Measurements from ENCODE around the gene TUBGCP5. TPM values are rescaled to one million over a fixed set of nuclear protein-coding genes. Genes with fewer than 3 reads are reported as not detected.

The TUBGCP5 gene
- total and polyA plus RNA-seq, 2 donors (not counting 3 experiments of a cell fraction or from before 2014, with no cell fraction given), result 6.7 to 18.6 TPM

DNA sequence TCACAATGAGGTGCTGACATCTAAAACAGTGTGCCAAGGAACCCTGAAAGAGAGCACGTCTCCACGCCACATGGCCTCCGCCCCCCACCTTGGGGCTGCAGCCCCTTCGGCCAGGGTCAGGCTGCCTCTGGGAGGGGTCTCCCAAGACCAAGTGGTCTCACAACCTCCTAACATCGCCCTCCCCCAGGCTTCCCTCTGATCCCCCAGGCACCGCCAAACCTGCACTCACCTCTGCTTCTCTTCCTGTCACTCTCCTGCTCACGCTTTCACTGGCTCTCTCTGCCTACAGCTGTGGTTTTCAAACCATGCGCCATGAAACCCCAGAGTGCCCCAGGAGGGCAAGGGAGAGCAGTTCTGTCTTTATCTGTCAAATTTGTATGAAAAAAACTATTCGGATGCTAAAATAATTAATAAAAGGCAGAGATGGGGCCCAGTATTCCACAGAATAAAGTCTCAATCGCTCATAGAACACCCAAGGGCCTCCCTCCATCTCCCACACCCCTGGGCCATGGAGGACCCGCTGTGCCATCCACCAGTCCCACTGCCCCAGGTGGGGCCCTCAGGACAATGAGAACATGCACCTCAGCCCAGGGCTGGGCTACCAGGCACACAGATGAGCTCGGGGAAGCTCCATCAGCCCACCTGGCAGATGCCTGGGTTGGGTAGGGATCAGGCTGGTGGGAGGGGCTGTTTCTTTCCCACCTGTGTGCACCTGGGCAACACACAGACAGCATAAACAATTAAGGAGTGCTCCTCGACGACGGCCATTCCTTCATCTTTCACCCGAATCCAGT is 80.7 kb downstream of the TUBGCP5 start:
- POLR2A ChIA-PET, result no interaction called here
- intact Hi-C loops (cut with micrococcal nuclease) (no loop called here), dilution Hi-C loops (cut with MboI; ENCODE audit: extremely low pct_ligation_motif_present, low sequenced_read_pairs) (no loop called here)
- no peaks in the 10 kb centered on the region for H3K36me3 ChIP-seq (ENCODE audit: control insufficient read depth in 2 of 2, extremely low read depth in 1 of 2, insufficient read depth in 2 of 2, low read length in 2 of 2)
- no peaks in the 10 kb centered on the region for H3K9me3 ChIP-seq (replicated peaks; ENCODE audit: control insufficient read depth, insufficient read depth, low read length)
- H3K4me1 ChIP-seq (ENCODE audit: control insufficient read depth, extremely low read depth, insufficient read depth, low read length), result peaks cover 26% of the 10 kb centered on the region
- H3K27ac ChIP-seq (ENCODE audit: insufficient read depth, low read depth, low read length), result no peak overlapping the region
- peaks cover 3% of the 10 kb centered on the region for H4K20me1 ChIP-seq (replicated peaks; ENCODE audit: control insufficient read depth, extremely low read depth, insufficient read depth, low read length)
- TF ChIP-seq GATA2 (IDR thresholded peaks at IDR 0.05; ENCODE audit: insufficient read depth, insufficient read length, low read depth, low read length), result no peak
- TF ChIP-seq, protein P1, sequence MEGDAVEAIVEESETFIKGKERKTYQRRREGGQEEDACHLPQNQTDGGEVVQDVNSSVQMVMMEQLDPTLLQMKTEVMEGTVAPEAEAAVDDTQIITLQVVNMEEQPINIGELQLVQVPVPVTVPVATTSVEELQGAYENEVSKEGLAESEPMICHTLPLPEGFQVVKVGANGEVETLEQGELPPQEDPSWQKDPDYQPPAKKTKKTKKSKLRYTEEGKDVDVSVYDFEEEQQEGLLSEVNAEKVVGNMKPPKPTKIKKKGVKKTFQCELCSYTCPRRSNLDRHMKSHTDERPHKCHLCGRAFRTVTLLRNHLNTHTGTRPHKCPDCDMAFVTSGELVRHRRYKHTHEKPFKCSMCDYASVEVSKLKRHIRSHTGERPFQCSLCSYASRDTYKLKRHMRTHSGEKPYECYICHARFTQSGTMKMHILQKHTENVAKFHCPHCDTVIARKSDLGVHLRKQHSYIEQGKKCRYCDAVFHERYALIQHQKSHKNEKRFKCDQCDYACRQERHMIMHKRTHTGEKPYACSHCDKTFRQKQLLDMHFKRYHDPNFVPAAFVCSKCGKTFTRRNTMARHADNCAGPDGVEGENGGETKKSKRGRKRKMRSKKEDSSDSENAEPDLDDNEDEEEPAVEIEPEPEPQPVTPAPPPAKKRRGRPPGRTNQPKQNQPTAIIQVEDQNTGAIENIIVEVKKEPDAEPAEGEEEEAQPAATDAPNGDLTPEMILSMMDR (IDR thresholded peaks at IDR 0.05; ENCODE audit: extremely low read depth in 1 of 2, insufficient read depth in 1 of 2, low read depth in 1 of 2, low read length in 2 of 2), result no peak
- TF ChIP-seq MYC (IDR thresholded peaks at IDR 0.05; ENCODE audit: low read depth, low read length), result no peak
- no peak for TF ChIP-seq POLR2A (IDR thresholded peaks at IDR 0.05; ENCODE audit: low read depth, low read length)
- no peak for TF ChIP-seq POLR2AphosphoS5 (IDR thresholded peaks at IDR 0.05; ENCODE audit: insufficient read depth, low read depth, low read length)
- no peak for TF ChIP-seq JUN (IDR thresholded peaks at IDR 0.05; ENCODE audit: borderline replicate concordance, insufficient read depth, insufficient read length, low read depth)
- no peaks in the 10 kb centered on the region for H3K9me1 ChIP-seq (replicated peaks; ENCODE audit: control insufficient read depth, extremely low read depth, insufficient read depth, low read length)
- DNase-seq (ENCODE audit: low read depth, low spot score) (no peak), FAIRE-seq (no peak)
- no peak overlapping the region for H3K4me3 ChIP-seq (replicated peaks in 1 of 3; ENCODE audit: insufficient read depth in 1 of 3, low read depth in 1 of 3, low read length in 3 of 3)
- no peaks in the 10 kb centered on the region for H3K27me3 ChIP-seq (ENCODE audit: control insufficient read depth in 2 of 2, insufficient read depth in 2 of 2, low read length in 2 of 2)
- CTCF ChIA-PET, result no interaction called here
- peaks cover 78% of the 10 kb centered on the region for H3K79me2 ChIP-seq (ENCODE audit: control insufficient read depth, insufficient read depth, low read length)
- BruUV-seq (replicated peaks), result no TSS peak
- H3K9ac ChIP-seq (replicated peaks; ENCODE audit: extremely low read depth, insufficient read depth, low read length), result no peak overlapping the region
- H2AFZ ChIP-seq (ENCODE audit: low read depth, low read length), result no peak overlapping the region
- H3K4me2 ChIP-seq (ENCODE audit: insufficient read depth, low read length), result no peak overlapping the region
